ENCODE measurements around the gene CFL2.
A peak's percentile ranks its signal among the peaks of the same experiment; 100 is the strongest.
"Not testable (repeated sequence)": the region's sequence is repeated elsewhere in the genome, so short reads cannot be mapped to it uniquely, and the experiment has no call there.

Gene CFL2

DNA sequence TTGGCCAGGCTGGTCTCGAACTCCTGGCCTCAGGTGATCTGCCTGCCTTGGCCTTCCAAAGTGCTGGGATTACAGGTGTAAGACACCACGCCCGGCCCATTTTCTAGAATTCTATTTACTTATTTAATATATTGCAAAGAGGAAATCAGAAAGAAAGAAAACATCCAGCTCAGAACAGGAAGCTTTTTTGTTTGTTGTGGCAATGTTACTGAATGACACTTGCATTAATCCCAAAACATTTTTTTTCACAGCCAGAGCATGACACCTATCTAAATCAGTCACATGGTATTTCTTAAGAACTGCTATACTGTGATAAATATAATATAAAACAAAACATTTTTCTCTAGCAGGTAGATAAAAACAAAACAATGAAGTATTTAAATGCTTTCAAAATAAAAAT, 12.6 kb downstream of the CFL2 start:
- TF ChIP-seq, protein P1, sequence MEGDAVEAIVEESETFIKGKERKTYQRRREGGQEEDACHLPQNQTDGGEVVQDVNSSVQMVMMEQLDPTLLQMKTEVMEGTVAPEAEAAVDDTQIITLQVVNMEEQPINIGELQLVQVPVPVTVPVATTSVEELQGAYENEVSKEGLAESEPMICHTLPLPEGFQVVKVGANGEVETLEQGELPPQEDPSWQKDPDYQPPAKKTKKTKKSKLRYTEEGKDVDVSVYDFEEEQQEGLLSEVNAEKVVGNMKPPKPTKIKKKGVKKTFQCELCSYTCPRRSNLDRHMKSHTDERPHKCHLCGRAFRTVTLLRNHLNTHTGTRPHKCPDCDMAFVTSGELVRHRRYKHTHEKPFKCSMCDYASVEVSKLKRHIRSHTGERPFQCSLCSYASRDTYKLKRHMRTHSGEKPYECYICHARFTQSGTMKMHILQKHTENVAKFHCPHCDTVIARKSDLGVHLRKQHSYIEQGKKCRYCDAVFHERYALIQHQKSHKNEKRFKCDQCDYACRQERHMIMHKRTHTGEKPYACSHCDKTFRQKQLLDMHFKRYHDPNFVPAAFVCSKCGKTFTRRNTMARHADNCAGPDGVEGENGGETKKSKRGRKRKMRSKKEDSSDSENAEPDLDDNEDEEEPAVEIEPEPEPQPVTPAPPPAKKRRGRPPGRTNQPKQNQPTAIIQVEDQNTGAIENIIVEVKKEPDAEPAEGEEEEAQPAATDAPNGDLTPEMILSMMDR (IDR thresholded peaks at IDR 0.05; ENCODE audit: low read depth, low read length): no peak
- no peak for DNase-seq

DNA sequence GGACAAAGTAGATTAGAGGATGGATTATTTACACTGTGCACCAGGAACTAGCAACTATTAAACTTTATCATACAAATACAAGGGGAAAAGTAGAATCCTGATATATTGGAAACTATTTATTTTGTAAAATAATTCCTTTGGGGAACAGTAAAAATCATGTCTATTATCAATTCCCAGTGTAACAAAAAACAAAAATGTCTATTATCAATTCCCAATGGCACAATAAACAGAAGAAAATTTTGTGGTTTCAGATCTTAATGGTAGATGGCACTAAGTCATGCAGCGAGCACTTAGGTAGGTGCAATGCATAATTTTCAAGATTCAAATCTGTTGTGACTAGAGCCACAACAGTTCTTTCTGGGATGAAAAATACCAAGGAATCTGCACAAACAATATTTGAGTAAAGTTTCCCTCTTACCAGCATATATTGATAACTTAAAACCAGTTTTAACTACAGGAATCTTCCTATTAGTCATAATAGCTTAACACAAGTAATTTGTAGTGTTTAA, 13.7 kb downstream of the CFL2 start:
- DNase-seq: no peak
- H3K4me1 ChIP-seq: no peaks in the 10 kb centered on the region

More for the DNA sequence above, 12.6 kb downstream of the CFL2 start:
- Histone ChIP-seq H3K36me3 (no peaks in the 10 kb centered on the region), H3K9me3 (no peaks in the 10 kb centered on the region), H3K4me3 (ENCODE audit: low read depth, low read length) (no peak overlapping the region), H3K27me3 (no peaks in the 10 kb centered on the region), H3K4me1 (no peaks in the 10 kb centered on the region)

DNA sequence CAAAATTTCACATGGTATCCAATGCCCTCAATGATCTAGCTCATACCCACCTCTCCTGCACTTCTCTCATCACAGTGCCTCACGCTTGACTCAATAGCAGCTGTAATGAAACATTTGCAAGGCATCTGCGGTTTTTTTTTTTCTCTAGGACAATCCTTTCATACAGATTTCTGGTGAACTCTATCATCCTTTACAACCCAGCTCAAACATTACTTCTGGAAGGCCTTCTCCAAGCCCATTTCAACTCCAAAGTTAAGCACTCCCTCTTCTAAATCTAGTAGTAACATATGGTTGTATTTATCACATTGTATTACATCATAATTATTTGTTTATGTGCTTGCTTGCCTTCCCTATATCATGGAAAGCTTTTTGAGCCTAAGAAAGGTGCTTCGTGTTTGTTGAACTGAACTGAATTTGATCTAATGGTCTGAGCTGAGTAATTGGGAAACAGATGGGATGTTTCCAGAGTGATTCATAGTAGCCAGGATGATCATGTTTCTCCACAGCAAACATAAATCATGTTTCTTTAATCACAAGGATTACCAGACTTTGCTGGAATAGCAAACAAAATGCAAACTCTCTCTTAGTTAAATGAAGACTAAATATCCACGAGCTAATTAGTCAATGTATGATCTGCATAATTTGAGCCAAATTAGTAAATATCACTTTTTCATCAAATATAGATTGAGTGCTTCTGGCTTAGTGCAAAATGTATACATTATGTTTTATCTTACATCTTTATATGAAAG, 14.3 kb downstream of the CFL2 start:
- Histone ChIP-seq H3K4me1 (no peaks in the 10 kb centered on the region), H3K27me3 (no peaks in the 10 kb centered on the region), H3K4me3 (ENCODE audit: low read depth, low read length) (no peak overlapping the region), H3K36me3 (no peaks in the 10 kb centered on the region), H3K9me3 (no peaks in the 10 kb centered on the region)
- DNase-seq: no peak
- TF ChIP-seq, protein P1 (IDR thresholded peaks at IDR 0.05; ENCODE audit: low read depth, low read length): no peak

More for the DNA sequence above, 13.7 kb downstream of the CFL2 start:
- TF ChIP-seq, protein P1 (IDR thresholded peaks at IDR 0.05; ENCODE audit: low read depth, low read length): no peak
- no peaks in the 10 kb centered on the region for H3K27me3 ChIP-seq
- H3K9me3 ChIP-seq: no peaks in the 10 kb centered on the region
- H3K36me3 ChIP-seq: no peaks in the 10 kb centered on the region
- no peak overlapping the region for H3K4me3 ChIP-seq (ENCODE audit: low read depth, low read length)

- DNase-seq; H3K27me3 ChIP-seq; H3K9me3 ChIP-seq; H3K36me3 ChIP-seq; H3K4me1 ChIP-seq; H3K4me3 ChIP-seq (ENCODE audit: low read depth, low read length): not testable (repeated sequence)
Observed at GRCh38 chr14:34694216-34694615, 20.2 kb downstream of the CFL2 start.

- no peak for DNase-seq
- no peaks in the 10 kb centered on the region for H3K27me3 ChIP-seq
- TF ChIP-seq, protein P1 (IDR thresholded peaks at IDR 0.05; ENCODE audit: low read depth, low read length): no peak
- H3K36me3 ChIP-seq: no peaks in the 10 kb centered on the region
- peak overlapping the region; percentile 49 for H3K4me3 ChIP-seq (ENCODE audit: low read depth, low read length)
- no peaks in the 10 kb centered on the region for H3K9me3 ChIP-seq
- no peaks in the 10 kb centered on the region for H3K4me1 ChIP-seq
Observed at GRCh38 chr14:34693228-34693939, 21.0 kb downstream of the CFL2 start.

- Histone ChIP-seq H3K36me3 (no peaks in the 10 kb centered on the region), H3K4me1 (no peaks in the 10 kb centered on the region), H3K27me3 (no peaks in the 10 kb centered on the region), H3K9me3 (no peaks in the 10 kb centered on the region), H3K4me3 (ENCODE audit: low read depth, low read length) (peak overlapping the region; percentile 49)
- no peak for DNase-seq
- TF ChIP-seq, protein P1 (IDR thresholded peaks at IDR 0.05; ENCODE audit: low read depth, low read length): no peak
Observed at GRCh38 chr14:34692898-34693227, 21.5 kb downstream of the CFL2 start.
